Neural cell (in vitro differentiated cells): ENCODE measurements around the gene KCNAB1. TPM values are rescaled to one million over a fixed set of nuclear protein-coding genes. Genes with fewer than 3 reads are reported as not detected.

Experiments used
- H2AFZ ChIP-seq: fragments of 200-600, 300-800 bp; sonication (generic), shearing (Covaris generic); 2 replicates; pipeline ENCODE4 v1.6.0; 2014; ENCODE audit warnings: low read depth, mild to moderate bottlenecking, antibody characterized with exemption, low read length, moderate library complexity
- H3F3A ChIP-seq: fragments of 200-600 bp; shearing (Covaris generic); 2 replicates; pipeline ENCODE4 v1.6.1; 2016; ENCODE audit warnings: mild to moderate bottlenecking, moderate library complexity, mixed read lengths, antibody characterized with exemption, low read length; ENCODE audit not compliant: insufficient read depth, poor library complexity, severe bottlenecking
- H3K27ac ChIP-seq: fragments of 200-600, 300-800 bp; sonication (generic), shearing (Covaris generic); 2 replicates; pipeline ENCODE4 v1.5.1; 2014; ENCODE audit warnings: mild to moderate bottlenecking, low read length, moderate library complexity
- H3K27me3 ChIP-seq: fragments of 300-800, 200-600 bp; sonication (generic), shearing (Covaris generic); 2 replicates; pipeline ENCODE4 v1.6.0; 2014; ENCODE audit warnings: mild to moderate bottlenecking, low read depth, low read length, moderate library complexity; ENCODE audit not compliant: insufficient read depth
- H3K36me3 ChIP-seq: fragments of 300-800, 200-600 bp; sonication (generic), shearing (Covaris generic); 2 replicates; pipeline ENCODE4 v1.5.1; 2014; ENCODE audit warnings: mild to moderate bottlenecking, antibody characterized with exemption, low read length, moderate library complexity; ENCODE audit not compliant: insufficient read depth
- H3K4me2 ChIP-seq: fragments of 300-800, 200-600 bp; sonication (generic), shearing (Covaris generic); 2 replicates; pipeline ENCODE4 v1.6.0; 2014; ENCODE audit warnings: mild to moderate bottlenecking, low read length
- H3K4me3 ChIP-seq: fragments of 300-800, 200-600 bp; sonication (generic), shearing (Covaris generic); 2 replicates; pipeline ENCODE4 v1.5.1; 2014; ENCODE audit warnings: mild to moderate bottlenecking, low read length, moderate library complexity
- H3K79me2 ChIP-seq: fragments of 200-600 bp; shearing (Covaris generic); replicated peaks from 2 replicates; pipeline ENCODE4 v1.6.0; 2014; ENCODE audit warnings: mild to moderate bottlenecking, low read length, moderate library complexity; ENCODE audit not compliant: insufficient read depth
- H3K9ac ChIP-seq: fragments of 300-800, 200-600 bp; sonication (generic), shearing (Covaris generic); 2 replicates; pipeline ENCODE4 v1.6.1; 2016; ENCODE audit warnings: mild to moderate bottlenecking, low read length, mixed read lengths
- H3K9me2 ChIP-seq: fragments of 200-600 bp; shearing (Covaris generic); 2 replicates; pipeline ENCODE4 v1.6.1; 2016; ENCODE audit warnings: mild to moderate bottlenecking, low read length, mixed read lengths; ENCODE audit not compliant: insufficient read depth
- H3K9me3 ChIP-seq: fragments of 200-600, 300-800 bp; sonication (generic), shearing (Covaris generic); 2 replicates; pipeline ENCODE4 v1.6.1; 2016; ENCODE audit warnings: mild to moderate bottlenecking, mixed run types, low read length, moderate library complexity, mixed read lengths
- H4K20me1 ChIP-seq: fragments of 200-600 bp; shearing (Covaris generic); 2 replicates; pipeline ENCODE4 v1.6.1; 2016; ENCODE audit warnings: mild to moderate bottlenecking, mixed run types; ENCODE audit not compliant: insufficient read depth
- CTCF ChIP-seq: fragments of 450-650 bp; IDR thresholded peaks from 2 replicates; pipeline ENCODE4 v1.5.1; 2014; ENCODE audit warnings: antibody characterized with exemption, mild to moderate bottlenecking, moderate library complexity; ENCODE audit not compliant: poor library complexity, severe bottlenecking
- EP300 ChIP-seq: fragments of 450-650 bp; conservative IDR thresholded peaks from 2 replicates; pipeline ENCODE4 v1.6.1; 2014; ENCODE audit warnings: antibody characterized with exemption, mild to moderate bottlenecking, moderate library complexity; ENCODE audit not compliant: poor library complexity, severe bottlenecking
- EZH2 ChIP-seq: fragments of 200-600, 300-800 bp; shearing (Covaris generic), sonication (generic); IDR thresholded peaks from 2 replicates; pipeline ENCODE4 v1.6.1; 2014; ENCODE audit warnings: antibody characterized with exemption, low read length, borderline replicate concordance, mild to moderate bottlenecking; ENCODE audit not compliant: insufficient read depth, poor library complexity, severe bottlenecking
- MXI1 ChIP-seq: fragments of 450-650 bp; conservative IDR thresholded peaks from 2 replicates; pipeline ENCODE4 v1.6.1; 2014; ENCODE audit warnings: antibody characterized with exemption, mild to moderate bottlenecking; ENCODE audit not compliant: poor library complexity, severe bottlenecking
- POLR2AphosphoS5 ChIP-seq: IDR thresholded peaks from 2 replicates; pipeline ENCODE4 v1.6.1; 2012
- RAD21 ChIP-seq: fragments of 450-650 bp; conservative IDR thresholded peaks from 2 replicates; pipeline ENCODE4 v1.6.1; 2014; ENCODE audit warnings: antibody characterized with exemption, mild to moderate bottlenecking, moderate library complexity
- REST ChIP-seq: IDR thresholded peaks from 2 replicates; pipeline ENCODE4 v1.6.1; 2012; ENCODE audit warnings: borderline replicate concordance
- SMC3 ChIP-seq: fragments of 450-650 bp; conservative IDR thresholded peaks from 2 replicates; pipeline ENCODE4 v1.6.1; 2014; ENCODE audit warnings: antibody characterized with exemption, mild to moderate bottlenecking, moderate library complexity; ENCODE audit not compliant: poor library complexity
- TAF1 ChIP-seq: IDR thresholded peaks from 2 replicates; pipeline ENCODE4 v1.6.1; 2012; ENCODE audit warnings: low read depth
- polyA plus RNA-seq: library from polyadenylated mRNA; depleted of rRNA; stranded (reverse); fragments of >200 nt; gene quantifications from 2 replicates; pipeline ENCODE4 v1.2.3, GENCODE V29; 2014

Gene KCNAB1
- polyA plus RNA-seq, 1 donor from 2014 or later = 14.9 TPM

GRCh38 chr3:156293566-156293965, 173.2 kb downstream of the KCNAB1 start:
- Histone ChIP-seq H2AFZ (no peak overlapping the region), H3K36me3 (no peaks in the 10 kb centered on the region), H3K27ac (no peak overlapping the region), H3K9me2 (no peaks in the 10 kb centered on the region), H3K9me3 (no peaks in the 10 kb centered on the region), H4K20me1 (no peaks in the 10 kb centered on the region), H3K4me3 (peak overlapping the region; percentile 90), H3K4me2 (peak overlapping the region; percentile 54), H3K9ac (no peak overlapping the region), H3K27me3 (peaks cover 15% of the 10 kb centered on the region), H3K79me2 (no peaks in the 10 kb centered on the region), H3F3A (no peaks in the 10 kb centered on the region)
- TF ChIP-seq RAD21 = no peak
- no peak for TF ChIP-seq EZH2
- TF ChIP-seq CTCF = no peak
- no peak for TF ChIP-seq SMC3
- no peak for TF ChIP-seq POLR2AphosphoS5
- TF ChIP-seq TAF1 = no peak
- TF ChIP-seq EP300 = no peak
- TF ChIP-seq REST = no peak
- TF ChIP-seq MXI1 = no peak

- Histone ChIP-seq H3K79me2 (no peaks in the 10 kb centered on the region), H3K27me3 (peaks cover 11% of the 10 kb centered on the region)
Measured at GRCh38 chr3:156297582-156297981, 177.2 kb downstream of the KCNAB1 start.

More at GRCh38 chr3:156297582-156297981, 177.2 kb downstream of the KCNAB1 start:
- H3K4me2 ChIP-seq = no peak overlapping the region
- no peaks in the 10 kb centered on the region for H3K36me3 ChIP-seq
- no peak overlapping the region for H3K9ac ChIP-seq
- H3K9me3 ChIP-seq = no peaks in the 10 kb centered on the region
- H3K9me2 ChIP-seq = no peaks in the 10 kb centered on the region
- no peak overlapping the region for H3K27ac ChIP-seq
- no peak for TF ChIP-seq SMC3
- no peak for TF ChIP-seq EZH2
- TF ChIP-seq RAD21 = no peak
- TF ChIP-seq MXI1 = peak; percentile 12
- no peak for TF ChIP-seq TAF1
- TF ChIP-seq POLR2AphosphoS5 = peak; percentile 34
- no peak for TF ChIP-seq EP300
- no peak for TF ChIP-seq CTCF
- no peak for TF ChIP-seq REST
- H2AFZ ChIP-seq = no peak overlapping the region
- no peak overlapping the region for H3K4me3 ChIP-seq
- H3F3A ChIP-seq = no peaks in the 10 kb centered on the region
- H4K20me1 ChIP-seq = no peaks in the 10 kb centered on the region
